Measurements from ENCODE around the gene APCDD1. TPM values are rescaled to one million over a fixed set of nuclear protein-coding genes. Genes with fewer than 3 reads are reported as not detected.

APCDD1 gene
- total RNA-seq, 1 donor from 2014 or later = 4.4 TPM

DNA sequence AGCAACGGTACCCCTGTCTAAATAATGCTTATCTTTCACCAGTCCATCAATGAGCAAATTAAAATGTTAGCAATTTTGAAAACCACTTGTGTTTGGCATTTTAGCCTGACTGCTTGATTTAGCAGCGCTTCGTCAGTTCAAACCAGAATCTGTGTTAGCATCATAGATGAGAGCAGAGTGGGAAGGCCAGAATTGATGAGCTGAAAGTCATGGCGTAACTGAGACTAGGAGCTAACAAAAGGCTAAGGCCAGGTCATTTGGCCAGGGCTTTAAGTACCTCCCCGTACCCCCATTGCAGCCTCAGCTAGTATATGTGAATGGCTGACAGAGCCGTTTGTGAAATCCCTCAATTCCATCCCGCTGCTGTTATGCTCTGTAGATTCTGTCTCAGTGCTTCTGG, 16.0 kb downstream of the APCDD1 start:
- H3K36me3 Mint-ChIP-seq (ENCODE audit: low read depth, unreplicated experiment) = peaks cover 3% of the 10 kb centered on the region
- H3K36me3 ChIP-seq (ENCODE audit: insufficient read depth, low read length) = no peaks in the 10 kb centered on the region
- no peaks in the 10 kb centered on the region for H3K4me1 ChIP-seq (ENCODE audit: insufficient read depth, low read length)
- H3K4me3 Mint-ChIP-seq (ENCODE audit: unreplicated experiment) = no peak overlapping the region
- no peaks in the 10 kb centered on the region for H3K4me1 Mint-ChIP-seq (ENCODE audit: low read depth, unreplicated experiment)
- no peaks in the 10 kb centered on the region for H3K79me2 ChIP-seq (ENCODE audit: insufficient read depth, low read length)
- no peak overlapping the region for H3K27ac Mint-ChIP-seq (ENCODE audit: unreplicated experiment)
- H3K27ac ChIP-seq (ENCODE audit: low read depth, low read length) = no peak overlapping the region
- H3K4me3 ChIP-seq (ENCODE audit: insufficient read depth, low read depth, low read length) = no peak overlapping the region
- H3K9ac ChIP-seq (ENCODE audit: low read length) = no peak overlapping the region
- H3K27me3 Mint-ChIP-seq (ENCODE audit: low read depth, unreplicated experiment) = peaks cover 6% of the 10 kb centered on the region
- no peaks in the 10 kb centered on the region for H3K9me3 Mint-ChIP-seq (ENCODE audit: unreplicated experiment)
- no peak for TF ChIP-seq CTCF (IDR thresholded peaks at IDR 0.05; ENCODE audit: insufficient read depth, low read depth, low read length)
- no peak for TF ChIP-seq EZH2 (IDR thresholded peaks at IDR 0.05; ENCODE audit: insufficient read depth, low read length)
- no peak overlapping the region for H2AFZ ChIP-seq (ENCODE audit: low read depth, low read length)
- DNase-seq (ENCODE audit: low read depth) (no peak), FAIRE-seq (no peak)
- H3K27me3 ChIP-seq (ENCODE audit: insufficient read depth, low read length) = no peaks in the 10 kb centered on the region
- no peaks in the 10 kb centered on the region for H3K9me3 ChIP-seq (ENCODE audit: insufficient read depth, low read depth, low read length)
- no peaks in the 10 kb centered on the region for H4K20me1 ChIP-seq (ENCODE audit: insufficient read depth, low read length)
- H3K4me2 ChIP-seq (ENCODE audit: low read length) = no peak overlapping the region

DNA sequence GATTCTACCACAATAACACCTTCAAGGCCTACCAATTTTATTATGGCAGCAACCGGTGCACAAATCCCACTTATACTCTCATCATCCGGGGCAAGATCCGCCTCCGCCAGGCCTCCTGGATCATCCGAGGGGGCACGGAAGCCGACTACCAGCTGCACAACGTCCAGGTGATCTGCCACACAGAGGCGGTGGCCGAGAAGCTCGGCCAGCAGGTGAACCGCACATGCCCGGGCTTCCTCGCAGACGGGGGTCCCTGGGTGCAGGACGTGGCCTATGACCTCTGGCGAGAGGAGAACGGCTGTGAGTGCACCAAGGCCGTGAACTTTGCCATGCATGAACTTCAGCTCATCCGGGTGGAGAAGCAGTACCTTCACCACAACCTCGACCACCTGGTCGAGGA, 17.1 kb downstream of the APCDD1 start:
- H3K4me3 Mint-ChIP-seq (ENCODE audit: unreplicated experiment) = no peak overlapping the region
- no peak overlapping the region for H3K4me2 ChIP-seq (ENCODE audit: low read length)
- H3K9ac ChIP-seq (ENCODE audit: low read length) = no peak overlapping the region
- H3K27me3 Mint-ChIP-seq (ENCODE audit: low read depth, unreplicated experiment) = peaks cover 4% of the 10 kb centered on the region
- no peaks in the 10 kb centered on the region for H4K20me1 ChIP-seq (ENCODE audit: insufficient read depth, low read length)
- no peaks in the 10 kb centered on the region for H3K4me1 Mint-ChIP-seq (ENCODE audit: low read depth, unreplicated experiment)
- H3K27ac ChIP-seq (ENCODE audit: low read depth, low read length) = no peak overlapping the region
- H3K27me3 ChIP-seq (ENCODE audit: insufficient read depth, low read length) = no peaks in the 10 kb centered on the region
- TF ChIP-seq CTCF (IDR thresholded peaks at IDR 0.05; ENCODE audit: insufficient read depth, low read depth, low read length) = no peak
- TF ChIP-seq EZH2 (IDR thresholded peaks at IDR 0.05; ENCODE audit: insufficient read depth, low read length) = no peak
- no peak overlapping the region for H3K4me3 ChIP-seq (ENCODE audit: insufficient read depth, low read depth, low read length)
- peaks cover 3% of the 10 kb centered on the region for H3K4me1 ChIP-seq (ENCODE audit: insufficient read depth, low read length)
- no peak overlapping the region for H3K27ac Mint-ChIP-seq (ENCODE audit: unreplicated experiment)
- DNase-seq (ENCODE audit: low read depth) (no peak), FAIRE-seq (no peak)
- peaks cover 4% of the 10 kb centered on the region for H3K36me3 Mint-ChIP-seq (ENCODE audit: low read depth, unreplicated experiment)
- H2AFZ ChIP-seq (ENCODE audit: low read depth, low read length) = no peak overlapping the region
- no peaks in the 10 kb centered on the region for H3K9me3 Mint-ChIP-seq (ENCODE audit: unreplicated experiment)
- H3K36me3 ChIP-seq (ENCODE audit: insufficient read depth, low read length) = no peaks in the 10 kb centered on the region
- no peaks in the 10 kb centered on the region for H3K9me3 ChIP-seq (ENCODE audit: insufficient read depth, low read depth, low read length)
- H3K79me2 ChIP-seq (ENCODE audit: insufficient read depth, low read length) = no peaks in the 10 kb centered on the region

- FAIRE-seq (no peak), DNase-seq (ENCODE audit: low read depth) (no peak)
- Histone ChIP-seq H3K4me3 (ENCODE audit: insufficient read depth, low read depth, low read length) (no peak overlapping the region), H3K4me1 (ENCODE audit: insufficient read depth, low read length) (peaks cover 3% of the 10 kb centered on the region), H2AFZ (ENCODE audit: low read depth, low read length) (no peak overlapping the region), H3K79me2 (ENCODE audit: insufficient read depth, low read length) (no peaks in the 10 kb centered on the region), H4K20me1 (ENCODE audit: insufficient read depth, low read length) (no peaks in the 10 kb centered on the region), H3K27ac (ENCODE audit: low read depth, low read length) (no peak overlapping the region), H3K27me3 (ENCODE audit: insufficient read depth, low read length) (no peaks in the 10 kb centered on the region), H3K4me2 (ENCODE audit: low read length) (no peak overlapping the region), H3K9ac (ENCODE audit: low read length) (no peak overlapping the region), H3K36me3 (ENCODE audit: insufficient read depth, low read length) (no peaks in the 10 kb centered on the region), H3K9me3 (ENCODE audit: insufficient read depth, low read depth, low read length) (no peaks in the 10 kb centered on the region)
- H3K27me3 Mint-ChIP-seq (ENCODE audit: low read depth, unreplicated experiment) = peaks cover 7% of the 10 kb centered on the region
- H3K4me3 Mint-ChIP-seq (ENCODE audit: unreplicated experiment) = no peak overlapping the region
- no peak for TF ChIP-seq EZH2 (IDR thresholded peaks at IDR 0.05; ENCODE audit: insufficient read depth, low read length)
- no peak for TF ChIP-seq CTCF (IDR thresholded peaks at IDR 0.05; ENCODE audit: insufficient read depth, low read depth, low read length)
- H3K4me1 Mint-ChIP-seq (ENCODE audit: low read depth, unreplicated experiment) = no peaks in the 10 kb centered on the region
- H3K9me3 Mint-ChIP-seq (ENCODE audit: unreplicated experiment) = no peaks in the 10 kb centered on the region
- peaks cover 4% of the 10 kb centered on the region for H3K36me3 Mint-ChIP-seq (ENCODE audit: low read depth, unreplicated experiment)
- H3K27ac Mint-ChIP-seq (ENCODE audit: unreplicated experiment) = no peak overlapping the region
Observed at GRCh38 chr18:10473132-10473531, 18.7 kb downstream of the APCDD1 start.

Measured in astrocyte (in vitro differentiated cells and primary cell).